Measurements from ENCODE around the gene SLCO1B1. TPM values are rescaled to one million over a fixed set of nuclear protein-coding genes. Genes with fewer than 3 reads are reported as not detected.
"Not testable (repeated sequence)": the region's sequence is repeated elsewhere in the genome, so short reads cannot be mapped to it uniquely, and the experiment has no call there.

The SLCO1B1 gene
- total RNA-seq, 3 donors from 2014 or later, result 0.15 TPM; not detected in 2

- TF ChIP-seq POLR2A (IDR thresholded peaks at IDR 0.05) (no peak), CTCF (IDR thresholded peaks at IDR 0.05) (no peak), POLR2AphosphoS5 (IDR thresholded peaks at IDR 0.05) (no peak)
- H3K4me3 ChIP-seq, result no peak overlapping the region
- no peaks in the 10 kb centered on the region for H3K4me1 ChIP-seq
- no peak overlapping the region for H3K27ac ChIP-seq
- no peaks in the 10 kb centered on the region for H3K36me3 ChIP-seq
- no peaks in the 10 kb centered on the region for H3K9me3 ChIP-seq
- intact Hi-C loops (cut with DNase I; ENCODE audit: low total_unique reads), result no loop called here
- DNase-seq (ENCODE audit: low spot score in 2 of 2), result no peak
- no peaks in the 10 kb centered on the region for H3K27me3 ChIP-seq
These were observed 52.8 kb downstream of the SLCO1B1 start for GRCh38 chr12:21183721-21184275.

GRCh38 chr12:21190016-21190415, 59.0 kb downstream of the SLCO1B1 start:
- no peak for DNase-seq (ENCODE audit: low spot score in 2 of 2)
- TF ChIP-seq POLR2A (IDR thresholded peaks at IDR 0.05) (no peak), CTCF (IDR thresholded peaks at IDR 0.05) (no peak), POLR2AphosphoS5 (IDR thresholded peaks at IDR 0.05) (no peak)
- Histone ChIP-seq H3K4me1 (no peaks in the 10 kb centered on the region), H3K27me3 (no peaks in the 10 kb centered on the region), H3K36me3 (no peaks in the 10 kb centered on the region), H3K27ac (no peak overlapping the region), H3K4me3 (no peak overlapping the region), H3K9me3 (peaks cover 0 to 11% of the 10 kb centered on the region in 2 donors)
- intact Hi-C loops (cut with DNase I; ENCODE audit: low total_unique reads), result no loop called here

GRCh38 chr12:21214433-21214832, 83.4 kb downstream of the SLCO1B1 start:
- DNase-seq (ENCODE audit: low spot score in 2 of 2); H3K4me1 ChIP-seq; H3K36me3 ChIP-seq; H3K9me3 ChIP-seq; H3K4me3 ChIP-seq; intact Hi-C loops (cut with DNase I; ENCODE audit: low total_unique reads); H3K27ac ChIP-seq; H3K27me3 ChIP-seq: not testable (repeated sequence)

- Histone ChIP-seq H3K4me3 (no peak overlapping the region), H3K9me3 (no peaks in the 10 kb centered on the region), H3K27ac (no peak overlapping the region), H3K36me3 (no peaks in the 10 kb centered on the region), H3K27me3 (no peaks in the 10 kb centered on the region), H3K4me1 (no peaks in the 10 kb centered on the region)
- TF ChIP-seq POLR2AphosphoS5 (IDR thresholded peaks at IDR 0.05) (no peak), CTCF (IDR thresholded peaks at IDR 0.05) (no peak), POLR2A (IDR thresholded peaks at IDR 0.05) (no peak)
- no peak for DNase-seq (ENCODE audit: low spot score in 2 of 2)
- intact Hi-C loops (cut with DNase I; ENCODE audit: low total_unique reads), result no loop called here
These were observed 88.2 kb downstream of the SLCO1B1 start for GRCh38 chr12:21219206-21219605.

GRCh38 chr12:21220266-21220665, 89.3 kb downstream of the SLCO1B1 start:
- Histone ChIP-seq H3K27ac (no peak overlapping the region), H3K9me3 (no peaks in the 10 kb centered on the region)

More at GRCh38 chr12:21220266-21220665, 89.3 kb downstream of the SLCO1B1 start:
- TF ChIP-seq POLR2A (IDR thresholded peaks at IDR 0.05) (no peak), POLR2AphosphoS5 (IDR thresholded peaks at IDR 0.05) (no peak), CTCF (IDR thresholded peaks at IDR 0.05) (no peak)
- Histone ChIP-seq H3K4me1 (no peaks in the 10 kb centered on the region), H3K36me3 (no peaks in the 10 kb centered on the region), H3K4me3 (no peak overlapping the region), H3K27me3 (no peaks in the 10 kb centered on the region)
- intact Hi-C loops (cut with DNase I; ENCODE audit: low total_unique reads), result no loop called here
- DNase-seq (ENCODE audit: low spot score in 2 of 2), result no peak
